Type B pancreatic cell (in vitro differentiated cells): Measurements from ENCODE around the gene MRGPRG. TPM values are rescaled to one million over a fixed set of nuclear protein-coding genes. Genes with fewer than 3 reads are reported as not detected.

Experiments
- DNase-seq: peaks from one replicate; pipeline ENCODE4 v3.0.0; 2021; ENCODE audit warnings: mixed read lengths; ENCODE audit not compliant: unreplicated experiment; ENCODE audit errors: extremely low spot score
- H3K27ac Mint-ChIP-seq: 2 replicates; pipeline ENCODE4 v1.8.0; 2021; ENCODE audit warnings: mild to moderate bottlenecking, mixed read lengths
- H3K27me3 Mint-ChIP-seq: 2 replicates; pipeline ENCODE4 v1.8.0; 2021; ENCODE audit warnings: mixed read lengths
- H3K36me3 Mint-ChIP-seq: 2 replicates; pipeline ENCODE4 v1.8.0; 2021; ENCODE audit warnings: mixed read lengths
- H3K4me1 Mint-ChIP-seq: one replicate; pipeline ENCODE4 v1.8.0; 2021; ENCODE audit warnings: mixed read lengths; ENCODE audit not compliant: unreplicated experiment
- H3K4me3 Mint-ChIP-seq: 2 replicates; pipeline ENCODE4 v1.8.0; 2021; ENCODE audit warnings: mild to moderate bottlenecking, mixed read lengths
- H3K9me3 Mint-ChIP-seq: 2 replicates; pipeline ENCODE4 v1.8.0; 2021; ENCODE audit warnings: mixed read lengths
- CTCF ChIP-seq: fragments of 200-600 bp; sonication (generic); conservative IDR thresholded peaks from 2 replicates; pipeline ENCODE4 v1.5.0; 2021; ENCODE audit warnings: antibody characterized with exemption, mild to moderate bottlenecking
- total RNA-seq: library from RNA; stranded (reverse); gene quantifications from 2 replicates; pipeline ENCODE4 v1.2.1, GENCODE V29; 2021; ENCODE audit warnings: low replicate concordance

MRGPRG gene
- total RNA-seq, 1 donor from 2014 or later = not detected

DNA sequence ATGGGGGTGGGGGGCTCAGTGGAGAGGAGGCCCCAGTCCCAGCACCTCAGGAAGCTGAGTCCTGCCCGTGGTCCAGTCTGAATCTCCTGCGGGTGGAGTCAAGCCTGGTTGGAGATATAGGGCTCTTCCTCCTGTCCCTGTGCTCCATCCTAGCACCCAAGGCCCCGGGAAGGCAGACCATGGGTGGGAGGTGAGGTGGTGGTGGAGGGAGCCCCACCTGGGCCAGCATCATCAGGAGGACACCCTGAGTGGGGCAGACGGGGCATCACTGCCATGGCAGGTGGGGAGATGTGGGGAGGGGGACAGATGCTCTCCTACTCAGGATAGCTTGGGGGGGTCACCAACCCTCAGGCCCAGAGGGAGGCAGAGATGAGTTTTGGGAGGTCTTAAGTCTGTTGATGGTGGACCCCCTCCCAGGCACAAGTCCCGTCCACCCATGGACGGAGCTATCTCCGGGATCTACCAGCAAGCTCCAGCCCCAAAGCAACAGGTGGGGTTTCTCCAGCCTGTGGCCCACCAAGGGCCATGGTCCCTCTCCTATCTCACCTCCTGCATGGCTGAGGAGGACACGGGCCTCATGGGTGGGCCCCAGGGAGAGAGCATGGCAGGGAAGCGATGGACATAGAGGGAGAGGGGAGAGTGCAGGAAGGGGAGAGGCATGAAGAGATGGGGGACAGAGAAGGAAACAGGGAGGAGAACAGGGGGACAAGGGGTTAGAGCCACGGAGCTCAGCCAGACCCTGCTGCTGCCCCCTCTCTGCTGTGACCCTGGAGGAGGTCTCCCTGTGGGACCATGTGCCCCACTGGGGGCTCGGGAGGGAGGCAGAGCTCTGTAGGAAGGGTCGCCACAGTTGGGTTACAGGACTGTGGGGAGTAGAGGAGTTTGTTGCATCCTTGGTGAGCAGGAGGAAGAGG is 12.3 kb upstream of the MRGPRG start:
- no peak for DNase-seq
- H3K27me3 Mint-ChIP-seq = peaks cover 24% of the 10 kb centered on the region
- no peaks in the 10 kb centered on the region for H3K36me3 Mint-ChIP-seq
- no peak overlapping the region for H3K27ac Mint-ChIP-seq
- no peak for TF ChIP-seq CTCF
- no peaks in the 10 kb centered on the region for H3K9me3 Mint-ChIP-seq
- H3K4me1 Mint-ChIP-seq = no peaks in the 10 kb centered on the region
- H3K4me3 Mint-ChIP-seq = no peak overlapping the region

- H3K4me3 Mint-ChIP-seq = no peak overlapping the region
- H3K9me3 Mint-ChIP-seq = no peaks in the 10 kb centered on the region
- TF ChIP-seq CTCF = no peak
- no peaks in the 10 kb centered on the region for H3K36me3 Mint-ChIP-seq
- no peak overlapping the region for H3K27ac Mint-ChIP-seq
- H3K27me3 Mint-ChIP-seq = peaks cover 21% of the 10 kb centered on the region
- no peak for DNase-seq
- H3K4me1 Mint-ChIP-seq = no peaks in the 10 kb centered on the region
Observed at GRCh38 chr11:3229673-3230630, 11.3 kb upstream of the MRGPRG start.

DNA sequence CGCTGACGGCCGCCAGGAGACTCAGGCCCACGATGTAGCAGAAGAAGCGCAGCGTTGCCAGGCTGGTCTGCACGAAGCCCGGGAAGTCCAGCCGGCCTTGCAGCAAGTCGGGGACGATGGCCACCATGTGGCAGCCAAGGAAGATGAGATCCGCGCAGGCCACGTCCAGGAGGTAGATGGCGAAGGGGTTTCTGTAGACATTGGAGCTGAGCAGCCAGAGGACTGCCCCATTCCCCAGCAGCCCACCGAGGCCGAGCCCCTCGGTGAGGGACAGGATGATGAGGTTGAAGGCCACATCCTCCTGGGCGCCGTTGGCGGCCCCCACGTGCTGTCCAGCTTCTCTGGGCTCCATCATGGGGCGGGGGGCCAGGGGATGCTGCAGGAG is 9.8 kb upstream of the MRGPRG start:
- Mint-ChIP-seq H3K9me3 (no peaks in the 10 kb centered on the region), H3K27me3 (peaks cover 21% of the 10 kb centered on the region), H3K36me3 (no peaks in the 10 kb centered on the region), H3K4me1 (peaks cover 6% of the 10 kb centered on the region), H3K27ac (no peak overlapping the region), H3K4me3 (no peak overlapping the region)
- peak; percentile 65 for DNase-seq
- no peak for TF ChIP-seq CTCF

- Mint-ChIP-seq H3K36me3 (no peaks in the 10 kb centered on the region), H3K4me1 (peaks cover 6% of the 10 kb centered on the region), H3K4me3 (no peak overlapping the region), H3K27me3 (peaks cover 22% of the 10 kb centered on the region), H3K9me3 (no peaks in the 10 kb centered on the region), H3K27ac (no peak overlapping the region)
- no peak for TF ChIP-seq CTCF
- peak; percentile 68 for DNase-seq
Observed at GRCh38 chr11:3227568-3228444, 9.2 kb upstream of the MRGPRG start.
